HT-29 (cell line): ENCODE results near the gene SRSF8. TPM values are rescaled to one million over a fixed set of nuclear protein-coding genes. Genes with fewer than 3 reads are reported as not detected.

Experiments used
- total RNA-seq: library from RNA; depleted of rRNA; stranded (reverse); fragments of >200 nt; shearing (Covaris generic); gene quantifications from 2 replicates; pipeline ENCODE4 v1.2.3, GENCODE V29; 2014; rRNA removed

SRSF8 gene
- total RNA-seq, 1 experiment from 2014 or later, result 20.2 TPM

Other genes starting within 250 kb of the SRSF8 start
- 19.3 and 21.8 TPM in 2 replicates for gene CWC15, start 93.4 kb upstream of the SRSF8 start, total RNA-seq
- 0.18 and 0.31 TPM in 2 replicates for gene KDM4D, start 93.2 kb upstream of the SRSF8 start, total RNA-seq
- not detected in 2 replicates for gene KDM4E, start 41.7 kb upstream of the SRSF8 start, total RNA-seq
- gene KDM4F, start 17.5 kb upstream of the SRSF8 start, total RNA-seq, result not detected in 2 replicates
- 33.7 and 37.0 TPM in 2 replicates for gene ENDOD1, start 22.9 kb downstream of the SRSF8 start, total RNA-seq
- 0.31 and 0.81 TPM in 2 replicates for gene SESN3, start 164.3 kb downstream of the SRSF8 start, total RNA-seq